Nephron (organoid): ENCODE measurements around the gene ELL2.

ENCODE experiments used
- H3K27ac Mint-ChIP-seq, 3 experiments: 2 replicates each; pipeline ENCODE4 v1.8.0; 2020; ENCODE audit warnings: mixed read lengths in 3 of 3, mild to moderate bottlenecking in 2 of 3, moderate library complexity in 1 of 3
- H3K27me3 Mint-ChIP-seq: 2 replicates; pipeline ENCODE4 v1.8.0; 2021; ENCODE audit warnings: low read depth, mild to moderate bottlenecking, moderate library complexity, mixed read lengths
- H3K36me3 Mint-ChIP-seq: 2 replicates; pipeline ENCODE4 v1.8.0; 2020; ENCODE audit warnings: low read depth, mixed read lengths
- H3K4me1 Mint-ChIP-seq: 2 replicates; pipeline ENCODE4 v1.8.0; 2020; ENCODE audit warnings: mixed read lengths
- H3K4me3 Mint-ChIP-seq, 3 experiments: 2 replicates each; pipeline ENCODE4 v1.8.0; 2020; ENCODE audit warnings: mild to moderate bottlenecking in 3 of 3, mixed read lengths in 3 of 3, moderate library complexity in 2 of 3
- H3K9me3 Mint-ChIP-seq: 2 replicates; pipeline ENCODE4 v1.8.0; 2020; ENCODE audit warnings: mixed read lengths
- TF ChIP-seq, protein P1 (sequence below), 3 experiments: fragments of 200-600 bp; sonication (generic); IDR thresholded peaks; one replicate each; pipeline ENCODE4 v1.5.0; 2021; ENCODE audit warnings: antibody characterized with exemption in 3 of 3; ENCODE audit not compliant: unreplicated experiment in 3 of 3

Gene ELL2

GRCh38 chr5:95846554-95847260 lies 114.9 kb downstream of the ELL2 start:
- no peaks in the 10 kb centered on the region for H3K36me3 Mint-ChIP-seq
- H3K4me3 Mint-ChIP-seq: no peak overlapping the region
- H3K27ac Mint-ChIP-seq: no peak overlapping the region
- H3K4me1 Mint-ChIP-seq: no peaks in the 10 kb centered on the region
- H3K9me3 Mint-ChIP-seq: no peaks in the 10 kb centered on the region
- H3K27me3 Mint-ChIP-seq: peaks cover 3% of the 10 kb centered on the region
- TF ChIP-seq, protein P1, sequence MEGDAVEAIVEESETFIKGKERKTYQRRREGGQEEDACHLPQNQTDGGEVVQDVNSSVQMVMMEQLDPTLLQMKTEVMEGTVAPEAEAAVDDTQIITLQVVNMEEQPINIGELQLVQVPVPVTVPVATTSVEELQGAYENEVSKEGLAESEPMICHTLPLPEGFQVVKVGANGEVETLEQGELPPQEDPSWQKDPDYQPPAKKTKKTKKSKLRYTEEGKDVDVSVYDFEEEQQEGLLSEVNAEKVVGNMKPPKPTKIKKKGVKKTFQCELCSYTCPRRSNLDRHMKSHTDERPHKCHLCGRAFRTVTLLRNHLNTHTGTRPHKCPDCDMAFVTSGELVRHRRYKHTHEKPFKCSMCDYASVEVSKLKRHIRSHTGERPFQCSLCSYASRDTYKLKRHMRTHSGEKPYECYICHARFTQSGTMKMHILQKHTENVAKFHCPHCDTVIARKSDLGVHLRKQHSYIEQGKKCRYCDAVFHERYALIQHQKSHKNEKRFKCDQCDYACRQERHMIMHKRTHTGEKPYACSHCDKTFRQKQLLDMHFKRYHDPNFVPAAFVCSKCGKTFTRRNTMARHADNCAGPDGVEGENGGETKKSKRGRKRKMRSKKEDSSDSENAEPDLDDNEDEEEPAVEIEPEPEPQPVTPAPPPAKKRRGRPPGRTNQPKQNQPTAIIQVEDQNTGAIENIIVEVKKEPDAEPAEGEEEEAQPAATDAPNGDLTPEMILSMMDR (IDR thresholded peaks at IDR 0.05; ENCODE audit: unreplicated experiment in 3 of 3): peak; percentile 91 to 94 (median 91)

- Mint-ChIP-seq H3K9me3 (no peaks in the 10 kb centered on the region), H3K4me1 (no peaks in the 10 kb centered on the region), H3K36me3 (no peaks in the 10 kb centered on the region), H3K27ac (no peak overlapping the region), H3K27me3 (peaks cover 7% of the 10 kb centered on the region), H3K4me3 (no peak overlapping the region)
- TF ChIP-seq, protein P1 (IDR thresholded peaks at IDR 0.05; ENCODE audit: unreplicated experiment in 3 of 3): no peak
These were observed 116.3 kb downstream of the ELL2 start for GRCh38 chr5:95845391-95845790.

DNA sequence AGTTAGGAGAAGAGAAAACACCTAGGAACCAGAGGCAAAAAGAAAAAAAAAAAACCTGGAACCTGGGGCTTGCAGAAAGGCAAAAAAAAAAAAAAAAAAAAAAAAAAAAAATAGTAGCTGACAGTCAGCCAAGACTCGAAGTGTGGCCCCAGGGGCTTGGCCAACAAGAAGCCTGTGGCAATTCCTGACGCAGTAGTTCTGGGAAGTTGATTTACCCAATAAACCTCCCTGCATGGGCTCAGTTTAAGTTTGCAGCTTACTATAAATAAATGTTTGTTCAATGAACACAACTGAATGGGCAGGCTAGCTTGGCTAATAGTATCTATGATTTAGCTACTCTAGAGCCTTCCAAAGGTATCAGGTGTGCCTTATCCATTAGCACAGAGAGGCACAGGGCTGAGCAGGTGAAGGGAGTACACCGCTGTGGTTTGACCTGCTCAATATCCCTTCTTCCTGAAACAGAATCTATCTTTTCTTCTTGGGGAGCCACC lies 117.9 kb downstream of the ELL2 start:
- TF ChIP-seq, protein P1 (IDR thresholded peaks at IDR 0.05; ENCODE audit: unreplicated experiment in 3 of 3): no peak
- Mint-ChIP-seq H3K9me3 (no peaks in the 10 kb centered on the region), H3K27me3 (peaks cover 7% of the 10 kb centered on the region), H3K4me3 (no peak overlapping the region), H3K4me1 (no peaks in the 10 kb centered on the region), H3K27ac (no peak overlapping the region), H3K36me3 (no peaks in the 10 kb centered on the region)

DNA sequence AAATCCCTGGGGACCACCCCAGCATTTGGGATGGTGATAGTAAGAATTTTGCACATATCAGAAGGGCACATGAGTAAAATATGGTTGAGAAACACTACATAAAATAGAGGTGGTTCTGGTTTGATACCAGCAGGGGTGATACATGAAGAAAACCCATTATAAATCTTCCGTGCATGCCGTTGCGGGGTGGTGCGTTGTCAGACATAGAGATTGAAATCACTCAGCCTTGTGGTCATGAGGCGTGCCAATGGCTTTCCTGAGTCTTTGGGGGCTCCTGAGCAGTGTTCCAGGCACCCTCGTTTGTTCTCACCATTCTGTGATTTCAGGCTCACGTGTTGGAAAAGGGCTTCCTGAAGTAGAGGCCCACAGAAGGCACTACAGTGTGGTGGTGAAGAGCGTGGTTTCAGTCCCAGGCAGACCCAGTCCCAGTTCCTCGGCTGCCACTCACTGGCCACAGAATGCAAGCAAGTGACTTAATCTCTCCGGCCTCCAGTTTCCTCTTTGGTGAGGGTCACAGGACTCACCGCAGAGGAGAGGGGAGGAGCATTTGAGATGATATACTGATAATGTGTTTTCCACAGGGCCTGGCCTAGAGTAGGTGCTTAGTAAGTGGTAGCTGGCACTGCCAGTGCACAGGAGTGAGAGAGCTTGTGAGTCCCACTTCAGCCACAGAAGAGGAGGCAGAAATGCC lies 118.7 kb downstream of the ELL2 start:
- TF ChIP-seq, protein P1 (IDR thresholded peaks at IDR 0.05; ENCODE audit: unreplicated experiment in 3 of 3): no peak
- Mint-ChIP-seq H3K27me3 (peaks cover 7% of the 10 kb centered on the region), H3K27ac (no peak overlapping the region), H3K4me1 (no peaks in the 10 kb centered on the region), H3K36me3 (no peaks in the 10 kb centered on the region), H3K4me3 (no peak overlapping the region), H3K9me3 (no peaks in the 10 kb centered on the region)

DNA sequence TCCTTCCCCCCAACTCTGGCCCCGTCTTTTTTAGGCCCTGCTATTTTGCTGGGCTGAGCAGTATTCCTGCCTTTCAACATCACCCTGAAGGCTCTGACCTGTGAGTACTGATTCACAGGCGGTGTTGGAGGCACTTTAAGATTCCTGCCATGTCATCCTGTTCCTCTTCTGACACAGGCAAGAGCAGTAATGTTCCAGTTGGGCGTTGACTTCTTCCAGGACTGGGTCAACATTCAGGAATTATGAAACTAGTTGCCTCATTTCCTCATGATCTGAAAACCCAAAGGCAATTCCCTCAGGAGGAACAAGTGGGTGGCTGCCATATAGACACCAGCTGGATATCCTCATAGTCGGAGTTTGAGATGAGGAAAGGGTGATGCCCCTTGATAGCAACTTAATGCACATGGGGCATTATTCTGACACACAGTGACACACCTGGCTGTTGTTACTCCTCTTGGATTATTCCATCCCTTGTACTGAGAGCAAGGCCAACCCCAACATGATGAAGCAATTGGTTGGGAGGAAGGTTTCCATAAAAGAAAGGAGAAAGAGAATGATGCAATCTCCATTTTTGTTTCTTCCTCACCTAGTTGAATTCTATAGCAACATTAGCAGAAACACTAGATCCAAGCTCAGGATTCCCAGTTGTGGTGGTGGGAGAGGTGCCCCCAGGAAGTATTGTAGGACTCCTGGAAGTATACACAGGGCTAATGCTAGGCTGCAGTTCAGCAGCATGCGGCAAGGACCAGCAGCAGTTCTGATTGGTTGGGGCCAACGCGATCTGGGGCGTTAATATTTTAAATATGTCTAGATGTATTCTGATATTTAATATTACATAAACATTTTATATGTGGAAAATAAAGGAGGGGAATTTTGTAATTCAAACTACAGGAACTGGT lies 119.5 kb downstream of the ELL2 start:
- H3K36me3 Mint-ChIP-seq: no peaks in the 10 kb centered on the region
- H3K27me3 Mint-ChIP-seq: peaks cover 7% of the 10 kb centered on the region
- H3K4me3 Mint-ChIP-seq: no peak overlapping the region
- H3K9me3 Mint-ChIP-seq: no peaks in the 10 kb centered on the region
- H3K27ac Mint-ChIP-seq: no peak overlapping the region
- H3K4me1 Mint-ChIP-seq: no peaks in the 10 kb centered on the region
- TF ChIP-seq, protein P1 (IDR thresholded peaks at IDR 0.05; ENCODE audit: unreplicated experiment in 3 of 3): no peak
